Immature natural killer cell (primary cell): ENCODE data around the gene GNG14. TPM values are rescaled to one million over a fixed set of nuclear protein-coding genes. Genes with fewer than 3 reads are reported as not detected.

Experiments used
- DNase-seq, 3 donors: peaks; one replicate each; pipeline ENCODE4 v3.0.0; 2022; ENCODE audit warnings: mixed read lengths in 1 of 3
- H3K27ac Mint-ChIP-seq, 6 donors: one replicate each; pipeline ENCODE4 v1.8.0; 2020; ENCODE audit warnings: mixed read lengths in 6 of 6, mild to moderate bottlenecking in 5 of 6, inconsistent platforms in 4 of 6, moderate library complexity in 3 of 6
- H3K27me3 Mint-ChIP-seq, 3 donors: one replicate each; pipeline ENCODE4 v1.8.0; 2020 to 2021; ENCODE audit warnings: low read depth in 3 of 3, mild to moderate bottlenecking in 3 of 3, mixed read lengths in 3 of 3, moderate library complexity in 3 of 3, inconsistent platforms in 1 of 3
- H3K36me3 Mint-ChIP-seq, 3 donors: one replicate each; pipeline ENCODE4 v1.8.0; 2020; ENCODE audit warnings: mixed read lengths in 3 of 3, inconsistent platforms in 2 of 3, mild to moderate bottlenecking in 2 of 3
- H3K4me1 Mint-ChIP-seq, 2 donors: one replicate each; pipeline ENCODE4 v1.8.0; 2020; ENCODE audit warnings: inconsistent platforms in 2 of 2, mild to moderate bottlenecking in 2 of 2, mixed read lengths in 2 of 2, moderate library complexity in 1 of 2
- H3K4me3 Mint-ChIP-seq, 5 donors: one replicate each; pipeline ENCODE4 v1.8.0; 2020; ENCODE audit warnings: mild to moderate bottlenecking in 5 of 5, mixed read lengths in 5 of 5, inconsistent platforms in 3 of 5, moderate library complexity in 3 of 5
- H3K9me3 Mint-ChIP-seq, 6 donors: one replicate each; pipeline ENCODE4 v1.8.0; 2020; ENCODE audit warnings: mild to moderate bottlenecking in 6 of 6, mixed read lengths in 6 of 6, inconsistent platforms in 4 of 6, moderate library complexity in 3 of 6
- polyA plus RNA-seq, 3 donors: library from polyadenylated mRNA; unstranded; fragments of 300-500 nt; fragmentation: Illumina TruSeq; gene quantifications; one replicate each; pipeline ENCODE4 v1.2.3, GENCODE V29; 2021

The GNG14 gene
- polyA plus RNA-seq, 3 donors from 2014 or later, result not detected

DNA sequence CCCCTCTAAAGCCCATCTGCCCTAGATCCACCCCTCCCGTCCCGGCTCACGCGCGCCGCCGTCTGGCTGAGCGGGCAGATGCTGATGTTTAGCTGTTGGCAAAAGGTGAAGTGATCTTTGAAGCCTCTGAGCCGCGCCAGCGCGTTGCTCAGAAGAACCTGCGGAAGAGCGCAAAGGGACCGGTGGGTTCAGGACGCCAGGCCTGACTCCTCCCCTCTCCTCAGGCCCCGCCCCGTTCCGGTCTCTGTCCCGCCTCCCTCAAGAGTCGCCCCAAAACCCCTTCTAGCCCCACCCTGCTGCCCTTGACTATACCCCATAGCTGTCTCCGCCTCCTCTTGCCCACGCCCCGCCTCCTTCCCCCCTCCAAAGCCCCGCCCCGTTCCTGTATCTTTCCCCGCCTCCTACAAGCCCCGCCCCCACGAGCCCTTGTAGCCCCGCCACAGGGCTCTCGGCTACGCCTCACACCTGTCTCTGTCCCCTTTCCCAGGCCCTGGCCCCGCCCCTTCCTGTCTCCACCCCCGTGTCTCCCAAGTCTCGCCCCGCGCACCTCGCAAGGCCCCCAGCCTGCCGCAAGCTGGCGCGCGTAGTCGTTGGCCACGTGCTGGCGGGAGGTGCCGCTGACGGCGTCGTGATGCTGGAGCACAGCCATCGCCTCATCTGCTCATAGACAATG, 30.8 kb upstream of the GNG14 start:
- no peak for DNase-seq
- H3K27me3 Mint-ChIP-seq, result peaks cover 0 to 4% (median 0%) of the 10 kb centered on the region in 3 donors
- peaks cover 10 to 26% (median 21%) of the 10 kb centered on the region in 3 donors for H3K36me3 Mint-ChIP-seq
- no peak overlapping the region for H3K4me3 Mint-ChIP-seq
- H3K9me3 Mint-ChIP-seq, result no peaks in the 10 kb centered on the region
- H3K27ac Mint-ChIP-seq, result no peak overlapping the region
- H3K4me1 Mint-ChIP-seq, result no peaks in the 10 kb centered on the region

DNA sequence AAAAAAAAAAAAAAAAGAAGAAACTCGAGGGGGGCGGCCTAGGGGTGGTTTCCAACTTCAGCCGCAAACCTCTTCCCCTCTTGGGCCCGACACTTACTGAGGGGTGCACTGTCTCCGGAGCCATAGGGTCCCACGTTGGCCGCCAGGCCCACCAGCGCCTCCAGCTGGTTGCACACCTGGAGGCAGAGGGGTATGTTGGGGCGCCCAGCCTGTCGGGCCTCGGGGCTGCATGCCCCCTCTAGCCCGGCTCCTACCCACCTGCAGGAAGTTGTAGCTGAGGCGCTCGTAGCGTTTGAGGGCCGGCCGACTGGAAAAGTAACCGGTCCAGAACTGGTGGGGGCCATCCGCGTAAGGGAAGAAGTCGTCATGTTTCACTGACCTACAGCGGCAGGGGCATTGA, 29.8 kb upstream of the GNG14 start:
- Mint-ChIP-seq H3K4me1 (no peaks in the 10 kb centered on the region), H3K4me3 (no peak overlapping the region), H3K9me3 (no peaks in the 10 kb centered on the region), H3K27ac (no peak overlapping the region), H3K27me3 (peaks cover 0 to 6% (median 0%) of the 10 kb centered on the region in 3 donors), H3K36me3 (peaks cover 10 to 27% (median 23%) of the 10 kb centered on the region in 3 donors)
- no peak for DNase-seq

DNA sequence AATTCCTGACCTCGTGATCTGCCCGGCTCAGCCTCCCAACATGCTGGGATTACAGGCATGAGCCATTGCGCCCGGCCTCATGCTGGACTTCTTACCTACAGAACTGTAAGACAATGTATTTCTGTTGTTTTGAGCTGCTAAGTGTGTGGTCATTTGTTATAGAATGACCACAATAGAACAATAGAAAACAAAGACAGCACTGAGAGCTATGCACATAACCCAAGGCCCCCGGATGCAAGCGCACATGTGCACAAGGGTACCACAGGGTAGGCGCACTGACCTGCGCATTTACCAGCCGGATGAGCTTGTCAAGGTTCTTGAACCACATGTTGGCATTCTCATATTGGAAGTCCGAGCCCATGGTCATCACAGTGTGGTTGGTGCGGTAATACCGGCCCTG, 26.8 kb upstream of the GNG14 start:
- DNase-seq, result no peak
- H3K27ac Mint-ChIP-seq, result no peak overlapping the region

GRCh38 chr19:12664406-12665280, 23.2 kb upstream of the GNG14 start:
- H3K27me3 Mint-ChIP-seq, result peaks cover 6 to 14% (median 7%) of the 10 kb centered on the region in 3 donors
- H3K36me3 Mint-ChIP-seq, result peaks cover 3 to 18% (median 12%) of the 10 kb centered on the region in 3 donors
- no peaks in the 10 kb centered on the region for H3K9me3 Mint-ChIP-seq
- peaks cover 44 to 52% of the 10 kb centered on the region in 2 donors for H3K4me1 Mint-ChIP-seq
- peak overlapping the region; percentile 52 to 99 (median 94) for H3K4me3 Mint-ChIP-seq
- DNase-seq, result no peak
- H3K27ac Mint-ChIP-seq, result peak overlapping the region; percentile 62 to 97 (median 90)

More for the DNA sequence above, 26.8 kb upstream of the GNG14 start:
- Mint-ChIP-seq H3K36me3 (peaks cover 5 to 21% (median 16%) of the 10 kb centered on the region in 3 donors), H3K9me3 (no peaks in the 10 kb centered on the region), H3K4me1 (peaks cover 15 to 20% of the 10 kb centered on the region in 2 donors), H3K4me3 (no peak overlapping the region), H3K27me3 (peaks cover 0 to 6% (median 0%) of the 10 kb centered on the region in 3 donors)

GRCh38 chr19:12665281-12665573, 22.6 kb upstream of the GNG14 start:
- Mint-ChIP-seq H3K27ac (peak overlapping the region; percentile 62 to 97 (median 90)), H3K36me3 (peaks cover 0 to 14% (median 8%) of the 10 kb centered on the region in 3 donors), H3K27me3 (peaks cover 7 to 14% (median 8%) of the 10 kb centered on the region in 3 donors), H3K9me3 (no peaks in the 10 kb centered on the region), H3K4me1 (peaks cover 49 to 54% of the 10 kb centered on the region in 2 donors), H3K4me3 (peak overlapping the region; percentile 52 to 99 (median 94))
- DNase-seq, result no peak

GRCh38 chr19:12665671-12666264, 22.0 kb upstream of the GNG14 start:
- H3K4me1 Mint-ChIP-seq, result peaks cover 53 to 54% of the 10 kb centered on the region in 2 donors
- DNase-seq, result no peak

GRCh38 chr19:12666265-12667048, 21.3 kb upstream of the GNG14 start, which contains the start of the genes MAN2B1 and WDR83:
Gene MAN2B1, minus strand, starts transcription at chr19:12666742. Its CDS starts 41 bp downstream, at chr19:12666701.
Gene WDR83, plus strand, starts transcription at chr19:12666807. Its CDS starts 2,984 bp downstream, at chr19:12669791.
- no peaks in the 10 kb centered on the region for H3K9me3 Mint-ChIP-seq
- H3K36me3 Mint-ChIP-seq, result peaks cover 0 to 5% (median 4%) of the 10 kb centered on the region in 3 donors
- peak within 1 kb of the TSS; percentile 90 to 99 (median 98) for H3K4me3 Mint-ChIP-seq
- H3K27me3 Mint-ChIP-seq, result peaks cover 7 to 14% (median 8%) of the 10 kb centered on the region in 3 donors
- peak within 1 kb of the TSS; percentile 89 to 100 (median 96) for H3K27ac Mint-ChIP-seq
- DNase-seq, result peak; percentile 75 to 79 (median 78)
- H3K4me1 Mint-ChIP-seq, result peaks cover 53 to 54% of the 10 kb centered on the region in 2 donors

More at GRCh38 chr19:12665671-12666264, 22.0 kb upstream of the GNG14 start:
- Mint-ChIP-seq H3K27me3 (peaks cover 7 to 14% (median 8%) of the 10 kb centered on the region in 3 donors), H3K9me3 (no peaks in the 10 kb centered on the region), H3K36me3 (peaks cover 0 to 11% (median 5%) of the 10 kb centered on the region in 3 donors), H3K27ac (peak overlapping the region; percentile 89 to 97 (median 95)), H3K4me3 (peak overlapping the region; percentile 90 to 99 (median 98))

DNA sequence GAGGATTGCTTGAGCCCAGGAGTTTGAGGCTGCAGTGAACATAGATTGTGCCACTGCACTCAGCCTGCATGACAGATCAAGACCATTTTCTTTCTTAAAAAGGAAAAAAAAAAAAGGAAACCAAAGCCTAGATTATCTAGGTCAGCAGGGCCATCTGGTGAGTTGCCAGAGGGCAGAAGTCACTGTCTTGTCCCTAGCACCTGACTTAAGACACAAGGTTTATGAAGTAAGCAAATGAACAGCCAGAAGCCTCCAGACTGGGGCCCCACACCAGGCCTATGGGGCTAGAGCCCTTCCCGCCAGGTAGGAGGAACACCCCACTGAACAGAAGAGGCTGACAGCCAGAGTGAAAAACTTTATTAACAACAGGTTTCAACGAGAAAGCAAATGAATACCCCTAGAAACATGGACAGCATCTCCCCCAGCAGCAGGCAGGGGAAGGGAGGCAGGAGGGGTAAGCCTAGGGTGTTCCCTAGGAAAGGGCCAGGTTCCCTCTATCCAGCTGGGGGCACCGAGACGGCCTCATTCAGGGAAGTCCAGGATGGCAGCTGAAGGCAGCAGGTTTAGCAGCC, 20.0 kb upstream of the GNG14 start:
- no peak for DNase-seq
- Mint-ChIP-seq H3K4me3 (peak overlapping the region; percentile 90 to 99 (median 99)), H3K36me3 (peaks cover 4 to 8% (median 5%) of the 10 kb centered on the region in 3 donors), H3K9me3 (no peaks in the 10 kb centered on the region), H3K27me3 (peaks cover 7 to 15% (median 8%) of the 10 kb centered on the region in 3 donors), H3K27ac (peak overlapping the region; percentile 58 to 100 (median 98)), H3K4me1 (peaks cover 57 to 61% of the 10 kb centered on the region in 2 donors)

- Mint-ChIP-seq H3K36me3 (peaks cover 0 to 4% (median 4%) of the 10 kb centered on the region in 3 donors), H3K27ac (peak overlapping the region; percentile 97 to 100 (median 100)), H3K4me1 (peaks cover 57 to 61% of the 10 kb centered on the region in 2 donors), H3K9me3 (no peaks in the 10 kb centered on the region), H3K4me3 (peak overlapping the region; percentile 90 to 99 (median 99)), H3K27me3 (peaks cover 7 to 13% (median 8%) of the 10 kb centered on the region in 3 donors)
- DNase-seq, result no peak
Observed at GRCh38 chr19:12668346-12668745, 19.5 kb upstream of the GNG14 start.

DNA sequence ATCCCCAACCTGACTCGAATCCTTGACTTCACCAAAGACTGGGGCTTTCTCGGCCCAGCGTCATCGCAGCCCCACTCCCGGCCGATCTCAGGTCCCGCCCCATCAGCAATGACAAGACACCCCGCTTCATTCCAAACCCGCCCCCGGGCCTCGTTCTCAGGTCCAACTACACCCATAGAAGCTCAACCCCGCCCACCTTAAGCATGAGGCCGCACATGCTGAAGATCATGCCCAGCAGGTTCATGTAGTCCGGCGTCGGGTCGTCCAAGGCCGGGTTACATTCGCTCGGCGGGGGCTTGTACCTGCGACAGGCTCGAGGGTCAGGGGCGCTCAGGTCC, 18.9 kb upstream of the GNG14 start:
- Mint-ChIP-seq H3K9me3 (no peaks in the 10 kb centered on the region), H3K4me1 (peaks cover 55 to 61% of the 10 kb centered on the region in 2 donors), H3K27ac (peak overlapping the region; percentile 97 to 100 (median 100)), H3K27me3 (peaks cover 7 to 13% (median 8%) of the 10 kb centered on the region in 3 donors), H3K36me3 (peaks cover 0 to 4% (median 4%) of the 10 kb centered on the region in 3 donors), H3K4me3 (peak overlapping the region; percentile 90 to 99 (median 99))
- DNase-seq, result peak; percentile 61 to 63 (median 62)

GRCh38 chr19:12669270-12670158, 18.3 kb upstream of the GNG14 start:
- peak; percentile 78 to 84 (median 83) for DNase-seq

More at GRCh38 chr19:12669270-12670158, 18.3 kb upstream of the GNG14 start:
- Mint-ChIP-seq H3K9me3 (no peaks in the 10 kb centered on the region), H3K27me3 (peaks cover 7 to 13% (median 8%) of the 10 kb centered on the region in 3 donors), H3K4me1 (peaks cover 56 to 57% of the 10 kb centered on the region in 2 donors), H3K4me3 (peak overlapping the region; percentile 90 to 99 (median 99)), H3K36me3 (peaks cover 0 to 9% (median 4%) of the 10 kb centered on the region in 3 donors), H3K27ac (peak overlapping the region; percentile 97 to 100 (median 100))
